Heart left ventricle (tissue), 16 donors: ENCODE results near the gene PRKG1. TPM values are rescaled to one million over a fixed set of nuclear protein-coding genes. Genes with fewer than 3 reads are reported as not detected.

ENCODE experiments used
- ATAC-seq, 4 donors: fragments of 200-7000 bp; cut with Tn5 transposase; one replicate each; pipeline ENCODE4 v1.9.1; 2020 to 2022; ENCODE audit warnings: moderate library complexity in 4 of 4, mild to moderate bottlenecking in 3 of 4, moderate number of reproducible peaks in 1 of 4
- DNase-seq, 5 donors: peaks; one replicate each; pipeline ENCODE4 v3.0.0-alpha.2; 2020
- H3K27ac ChIP-seq, 12 donors: fragments of 200-600 bp; sonication (generic) in 4 of 12; one replicate each; pipeline versions ENCODE4 v1.5.0 to v1.8.0; 2016 to 2022; ENCODE audit warnings: mild to moderate bottlenecking in 2 of 12
- H3K27me3 ChIP-seq, 9 donors: fragments of 200-600 bp; sonication (generic) in 2 of 9; one replicate each; pipeline versions ENCODE4 v1.5.1 to v1.8.0; 2016 to 2022; ENCODE audit warnings: mild to moderate bottlenecking in 3 of 9
- H3K36me3 ChIP-seq, 9 donors: fragments of 200-600 bp; sonication (generic) in 2 of 9; one replicate each; pipeline versions ENCODE4 v1.5.0 to v1.8.0; 2018 to 2022; ENCODE audit warnings: mild to moderate bottlenecking in 2 of 9
- H3K4me1 ChIP-seq, 12 donors: fragments of 200-600 bp; sonication (generic) in 4 of 12; one replicate each; pipeline versions ENCODE4 v1.5.0 to v1.8.0; 2016 to 2022; ENCODE audit warnings: mild to moderate bottlenecking in 3 of 12
- H3K4me3 ChIP-seq, 12 donors: fragments of 200-600 bp; sonication (generic) in 4 of 12; one replicate each; pipeline versions ENCODE4 v1.5.0 to v1.8.0; 2017 to 2022; ENCODE audit warnings: mild to moderate bottlenecking in 9 of 12, moderate library complexity in 4 of 12
- H3K9me3 ChIP-seq, 12 donors: fragments of 200-600 bp; sonication (generic) in 4 of 12; one replicate each; pipeline versions ENCODE4 v1.5.0 to v1.8.0; 2016 to 2022; ENCODE audit warnings: mild to moderate bottlenecking in 1 of 12
- POLR2A ChIP-seq, 2 donors: fragments of 450-650 bp; IDR thresholded peaks; one replicate each; pipeline ENCODE4 v1.6.1; 2017; ENCODE audit warnings: antibody characterized with exemption in 2 of 2, mild to moderate bottlenecking in 2 of 2, moderate library complexity in 2 of 2
- WGBS, 4 donors: extraction: QIAGEN DNeasy Blood & Tissue Kit in 2 of 4; methylation state at CpG; one replicate each; pipeline versions ENCODE4 v1.1.5 to v1.1.7; 2013 to 2018; 5-methylcytosine and 5-hydroxymethylcytosine counted together
- intact Hi-C, 10 donors: fragments of 100-400 bp; cut with DNase I; formaldehyde crosslinking; loops; one replicate each; pipeline versions ENCODE4 v1.11.1 to v1.14.2; 2022
- polyA plus RNA-seq, 2 donors: library from polyadenylated mRNA; stranded (reverse); fragments of 200-250 nt; gene quantifications; one replicate each; pipeline ENCODE4 v1.2.3, GENCODE V29; 2013
- total RNA-seq, 9 donors: library from RNA; depleted of rRNA in 2 of 9; stranded (reverse); fragments of >200 nt in 2 of 9; fragmentation: NEBNext Ultra II Directional in 3 of 9; extraction: Animal tissue kit (Norgen Biotek cat#: 25700) in 3 of 9; gene quantifications; one replicate each; pipeline versions ENCODE4 v1.1.0 to v1.2.4, GENCODE V29; 2016 to 2023
- TF ChIP-seq, protein P1 (sequence below), 12 donors: fragments of 200-600 bp; sonication (generic) in 4 of 12; IDR thresholded peaks; one replicate each; pipeline versions ENCODE4 v1.5.0 to v1.8.0; 2018 to 2022; ENCODE audit warnings: antibody characterized with exemption in 12 of 12, mild to moderate bottlenecking in 5 of 12
- donor health status: ischemic (EF 13 %, LVEDD 7.1; RV severe dilation, severe dysfunction).
- donor health status: healthy with polysubstance abuse.
- donor health status: DM: no; HTN: yes; CAD: no.
- donor health status: DM: no; HTN: no; CAD: no.
- donor health status: ischemic (EF 25% LVEDD 6.9; RV normal size, moderate dysfunction).
- donor health status: ischemic (EF 25% LVEDD 5.7; RV mildly dilated, moderate dysfunction).
- donor health status: healthy.
- donor health status: DM: yes; HTN: yes; CAD: no.
- donor health status: ischemic (EF 35%, LVEDD 5.7; RV mildly dilated, moderate dysfunction).
- donor health status: nonischemic (EF 11% LVEDD 7.7; RV severe dilation, severe dysfunction).
- donor health status: DM: yes; HTN: yes; CAD: no.
- donor health status: PGD.
- donor health status: ischemic (EF 29% LVEDD 5.4; RV normal size, mild dysfunction).
- donor health status: nonischemic (EF 23%, LVEDD 6.1; RV moderate dilation, normal function).

The PRKG1 gene
- total and polyA plus RNA-seq, 11 donors = 5.5 to 37.3 (median 29.3) TPM

DNA sequence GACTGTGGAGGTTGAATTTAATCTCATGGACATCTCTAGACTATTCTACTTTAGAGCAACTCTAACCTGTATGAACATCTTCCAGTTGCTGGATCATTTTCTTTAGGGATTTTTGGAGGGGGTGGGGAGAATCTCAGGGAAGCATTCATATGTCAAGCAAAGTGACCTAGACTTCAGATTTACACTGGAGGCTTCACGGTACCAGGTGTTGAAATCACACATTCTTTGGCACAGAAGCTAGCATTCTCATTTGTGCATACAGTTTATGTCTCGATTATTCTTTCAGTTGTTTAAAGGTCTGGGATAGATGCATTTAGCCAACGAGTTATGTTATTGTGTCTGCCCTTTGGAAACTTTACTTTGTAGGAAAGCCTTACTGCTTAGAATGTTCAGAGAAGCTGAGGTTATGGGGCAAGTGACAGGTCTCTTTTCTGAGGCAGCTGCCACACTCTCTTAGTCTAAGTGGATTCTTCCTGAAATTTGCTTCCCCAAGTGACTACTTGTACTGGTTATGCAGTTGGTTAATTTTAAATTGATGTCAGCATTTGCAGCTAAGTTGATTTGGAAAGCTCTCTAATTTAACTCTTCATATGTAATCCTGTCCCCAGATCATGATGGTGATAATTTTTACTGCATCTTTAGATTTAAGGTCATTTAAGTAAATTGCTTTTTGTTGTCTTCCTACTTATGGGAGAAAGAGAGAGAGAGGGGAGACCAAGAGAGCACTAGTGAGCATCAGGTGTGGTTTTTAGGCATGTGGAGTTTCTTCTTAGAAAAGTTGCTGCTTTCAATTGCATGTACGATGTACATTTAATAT is 153.8 kb downstream of the PRKG1 start:
- TF ChIP-seq, protein P1, sequence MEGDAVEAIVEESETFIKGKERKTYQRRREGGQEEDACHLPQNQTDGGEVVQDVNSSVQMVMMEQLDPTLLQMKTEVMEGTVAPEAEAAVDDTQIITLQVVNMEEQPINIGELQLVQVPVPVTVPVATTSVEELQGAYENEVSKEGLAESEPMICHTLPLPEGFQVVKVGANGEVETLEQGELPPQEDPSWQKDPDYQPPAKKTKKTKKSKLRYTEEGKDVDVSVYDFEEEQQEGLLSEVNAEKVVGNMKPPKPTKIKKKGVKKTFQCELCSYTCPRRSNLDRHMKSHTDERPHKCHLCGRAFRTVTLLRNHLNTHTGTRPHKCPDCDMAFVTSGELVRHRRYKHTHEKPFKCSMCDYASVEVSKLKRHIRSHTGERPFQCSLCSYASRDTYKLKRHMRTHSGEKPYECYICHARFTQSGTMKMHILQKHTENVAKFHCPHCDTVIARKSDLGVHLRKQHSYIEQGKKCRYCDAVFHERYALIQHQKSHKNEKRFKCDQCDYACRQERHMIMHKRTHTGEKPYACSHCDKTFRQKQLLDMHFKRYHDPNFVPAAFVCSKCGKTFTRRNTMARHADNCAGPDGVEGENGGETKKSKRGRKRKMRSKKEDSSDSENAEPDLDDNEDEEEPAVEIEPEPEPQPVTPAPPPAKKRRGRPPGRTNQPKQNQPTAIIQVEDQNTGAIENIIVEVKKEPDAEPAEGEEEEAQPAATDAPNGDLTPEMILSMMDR (IDR thresholded peaks at IDR 0.05) = no peak
- TF ChIP-seq POLR2A (IDR thresholded peaks at IDR 0.05) = no peak
- ATAC-seq (no peak), DNase-seq (no peak)
- no peaks in the 10 kb centered on the region for H3K27me3 ChIP-seq
- no peaks in the 10 kb centered on the region for H3K36me3 ChIP-seq
- intact Hi-C loops = no loop called here
- peak overlapping the region in 7 of 12 donors; percentile 13 to 56 (median 22) for H3K27ac ChIP-seq
- no peak overlapping the region for H3K4me3 ChIP-seq
- 39 to 45% (median 44%) methylated on average over 4 of the region's 4 CpGs for WGBS, 4 donors
- no peaks in the 10 kb centered on the region for H3K9me3 ChIP-seq
- H3K4me1 ChIP-seq = peaks cover 0 to 67% (median 27%) of the 10 kb centered on the region in 12 donors

DNA sequence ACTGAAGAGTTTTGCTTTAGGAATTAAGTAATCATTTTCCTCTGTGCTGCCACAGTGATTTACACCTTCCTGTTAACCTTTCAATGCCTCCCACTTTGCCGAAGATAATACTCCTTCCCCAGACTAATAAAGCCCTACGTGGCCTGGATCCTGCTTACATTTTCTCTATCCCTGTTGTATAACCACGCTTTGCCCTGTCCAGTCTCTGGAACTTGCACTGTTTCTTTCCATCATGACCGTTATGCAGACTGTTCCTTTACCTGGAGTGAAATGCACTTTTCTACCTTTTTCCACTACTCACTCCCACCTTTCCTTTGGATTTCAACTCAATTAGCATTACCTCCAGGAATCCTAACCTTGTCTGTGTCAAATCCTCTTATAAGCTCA is 154.4 kb downstream of the PRKG1 start:
- Histone ChIP-seq H3K36me3 (no peaks in the 10 kb centered on the region), H3K9me3 (no peaks in the 10 kb centered on the region), H3K27ac (peak overlapping the region in 3 of 12 donors; percentile 28 to 56 (median 41)), H3K4me3 (no peak overlapping the region), H3K27me3 (no peaks in the 10 kb centered on the region), H3K4me1 (peaks cover 0 to 68% (median 26%) of the 10 kb centered on the region in 12 donors)
- no peak for ATAC-seq
- DNase-seq = no peak
- intact Hi-C loops = no loop called here
- 62 to 70% (median 70%) methylated on average over 4 of the region's 4 CpGs for WGBS, 4 donors
- TF ChIP-seq, protein P1 (IDR thresholded peaks at IDR 0.05) = no peak
- TF ChIP-seq POLR2A (IDR thresholded peaks at IDR 0.05) = no peak

DNA sequence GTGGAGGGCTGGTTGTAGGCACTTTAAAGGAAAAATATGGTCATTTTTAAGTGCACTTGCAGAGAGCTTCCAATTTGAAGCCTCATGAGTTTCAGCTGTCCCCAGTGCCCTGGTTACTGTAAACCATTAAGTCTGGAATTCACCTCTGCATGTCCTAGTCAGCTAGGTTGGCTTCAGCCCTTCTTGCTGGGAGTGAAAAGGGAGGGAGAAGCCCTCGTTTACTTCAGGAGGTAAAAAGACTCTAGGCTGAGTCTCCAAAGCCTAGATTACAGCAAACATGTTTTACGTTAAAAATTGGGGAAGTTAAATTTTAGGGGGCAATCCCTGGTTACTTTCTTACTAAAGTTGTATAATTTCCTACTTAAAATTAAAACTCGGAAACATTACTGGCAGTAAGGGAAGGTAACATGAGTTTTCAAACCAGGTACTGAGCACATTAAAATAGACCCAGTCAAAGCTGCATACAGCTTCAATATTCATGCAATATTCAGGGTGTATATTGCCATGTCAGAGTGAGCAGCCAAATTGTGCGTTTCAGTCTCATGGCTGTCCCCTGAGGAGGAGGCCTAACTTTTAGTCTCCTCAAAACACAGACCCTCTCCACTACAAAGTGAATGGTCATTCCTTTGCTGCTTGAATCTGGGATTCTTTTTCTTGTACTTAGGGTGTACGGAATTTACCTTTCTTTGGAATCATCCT is 156.7 kb downstream of the PRKG1 start:
- Histone ChIP-seq H3K27ac (peak overlapping the region; percentile 3 to 77 (median 40)), H3K4me1 (peaks cover 0 to 59% (median 22%) of the 10 kb centered on the region in 12 donors), H3K4me3 (no peak overlapping the region), H3K36me3 (no peaks in the 10 kb centered on the region), H3K9me3 (no peaks in the 10 kb centered on the region), H3K27me3 (no peaks in the 10 kb centered on the region)
- ATAC-seq = peak; percentile 71 to 86 (median 82)
- TF ChIP-seq, protein P1 (IDR thresholded peaks at IDR 0.05) = no peak
- no peak for TF ChIP-seq POLR2A (IDR thresholded peaks at IDR 0.05)
- DNase-seq = peak in 1 of 5 donors; percentile 27
- WGBS, 4 donors = 71 to 74% (median 71%) methylated on average over 5 of the region's 5 CpGs
- intact Hi-C loops = loop anchor here in 1 of 10 donors (10.0 kb wide), 1 partner anchor 156 kb away; the partner anchor contains the start of gene PRKG1

DNA sequence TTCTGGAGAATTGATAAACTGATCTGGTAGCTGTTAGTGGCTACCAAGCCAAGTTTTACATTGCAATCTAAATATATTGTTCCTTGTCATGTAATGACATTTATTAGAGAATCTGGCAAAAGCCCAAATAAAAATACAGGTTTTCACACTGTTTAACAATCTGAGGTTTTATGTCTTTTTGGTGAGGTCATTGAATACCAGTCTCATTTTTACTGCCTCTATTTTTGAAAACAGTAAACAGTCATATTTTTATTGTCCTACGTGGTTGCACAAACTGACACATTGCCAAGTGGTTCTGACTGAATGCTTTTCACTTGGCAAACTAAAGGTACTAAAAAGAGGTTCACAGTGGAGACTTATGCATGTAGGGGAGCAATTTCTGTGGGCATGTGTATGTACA is 157.5 kb downstream of the PRKG1 start:
- intact Hi-C loops = loop anchor here in 1 of 10 donors (10.0 kb wide), 1 partner anchor 157 kb away; the partner anchor contains the start of gene PRKG1
- peak overlapping the region; percentile 6 to 77 (median 40) for H3K27ac ChIP-seq
- no peak for DNase-seq
- ATAC-seq = peak in 1 of 4 donors; percentile 21
- peaks cover 0 to 59% (median 22%) of the 10 kb centered on the region in 12 donors for H3K4me1 ChIP-seq
- no peak overlapping the region for H3K4me3 ChIP-seq
- H3K27me3 ChIP-seq = no peaks in the 10 kb centered on the region
- no peaks in the 10 kb centered on the region for H3K9me3 ChIP-seq
- H3K36me3 ChIP-seq = no peaks in the 10 kb centered on the region
- WGBS, 4 donors = 6 to 26% (median 15%) methylated on average over 1 of the region's 1 CpG
- TF ChIP-seq POLR2A (IDR thresholded peaks at IDR 0.05) = no peak
- TF ChIP-seq, protein P1 (IDR thresholded peaks at IDR 0.05) = no peak
